ENCODE results near the gene SNX20.

The SNX20 gene

GRCh38 chr16:50668368-50669008 lies 12.6 kb downstream of the SNX20 start:
- TF ChIP-seq FOXM1 (IDR thresholded peaks at IDR 0.05; ENCODE audit: borderline replicate concordance, low read depth): no peak
- no peak for TF ChIP-seq ZBTB7A (IDR thresholded peaks at IDR 0.05; ENCODE audit: low read depth)
- TF ChIP-seq RAD21 (IDR thresholded peaks at IDR 0.05; ENCODE audit: low read depth): 0 out of 2 replicates have a peak, but pooled peaks have one; percentile 12

- TF ChIP-seq NFIC (IDR thresholded peaks at IDR 0.05) (no peak), CREB1 (IDR thresholded peaks at IDR 0.05; ENCODE audit: low read depth) (no peak), YY1 (IDR thresholded peaks at IDR 0.05; ENCODE audit: low read depth) (no peak), EGR1 (IDR thresholded peaks at IDR 0.05) (no peak), FOXM1 (IDR thresholded peaks at IDR 0.05; ENCODE audit: borderline replicate concordance, low read depth) (no peak), ZBTB7A (IDR thresholded peaks at IDR 0.05; ENCODE audit: low read depth) (no peak), TCF12 (IDR thresholded peaks at IDR 0.05; ENCODE audit: low read depth) (no peak), MAX (IDR thresholded peaks at IDR 0.05) (no peak), EP300 (IDR thresholded peaks at IDR 0.05; ENCODE audit: borderline replicate concordance) (no peak), USF1 (IDR thresholded peaks at IDR 0.05) (no peak), REST (IDR thresholded peaks at IDR 0.05; ENCODE audit: low read depth) (no peak)
These were observed 13.4 kb downstream of the SNX20 start for GRCh38 chr16:50667497-50668367.

GRCh38 chr16:50666658-50667496 lies 14.2 kb downstream of the SNX20 start:
- no peak for TF ChIP-seq FOXM1 (IDR thresholded peaks at IDR 0.05; ENCODE audit: borderline replicate concordance, low read depth)
- no peak for TF ChIP-seq RAD21 (IDR thresholded peaks at IDR 0.05; ENCODE audit: low read depth)
- no peak for TF ChIP-seq EP300 (IDR thresholded peaks at IDR 0.05; ENCODE audit: borderline replicate concordance)
- TF ChIP-seq CEBPB (IDR thresholded peaks at IDR 0.05): no peak
- TF ChIP-seq CREB1 (IDR thresholded peaks at IDR 0.05; ENCODE audit: low read depth): no peak
- TF ChIP-seq REST (IDR thresholded peaks at IDR 0.05; ENCODE audit: low read depth): no peak
- TF ChIP-seq ZBTB7A (IDR thresholded peaks at IDR 0.05; ENCODE audit: low read depth): no peak
- no peak for TF ChIP-seq TCF12 (IDR thresholded peaks at IDR 0.05; ENCODE audit: low read depth)
- TF ChIP-seq NFIC (IDR thresholded peaks at IDR 0.05): no peak

GRCh38 chr16:50665128-50665878 lies 15.8 kb downstream of the SNX20 start:
- no peak for TF ChIP-seq CREB1 (IDR thresholded peaks at IDR 0.05; ENCODE audit: low read depth)
- no peak for TF ChIP-seq EGR1 (IDR thresholded peaks at IDR 0.05)
- TF ChIP-seq RAD21 (IDR thresholded peaks at IDR 0.05; ENCODE audit: low read depth): peak; percentile 91
- no peak for TF ChIP-seq USF1 (IDR thresholded peaks at IDR 0.05)
- TF ChIP-seq TEAD4 (IDR thresholded peaks at IDR 0.05): no peak
- peak; percentile 26; the same call in 1 of the 2 replicates for TF ChIP-seq TAF1 (IDR thresholded peaks at IDR 0.05; ENCODE audit: low read depth)
- TF ChIP-seq CEBPB (IDR thresholded peaks at IDR 0.05): no peak

- TF ChIP-seq TAF1 (IDR thresholded peaks at IDR 0.05; ENCODE audit: low read depth): no peak
- no peak for TF ChIP-seq TCF12 (IDR thresholded peaks at IDR 0.05; ENCODE audit: low read depth)
- TF ChIP-seq NFIC (IDR thresholded peaks at IDR 0.05): no peak
- TF ChIP-seq CREB1 (IDR thresholded peaks at IDR 0.05; ENCODE audit: low read depth): no peak
- TF ChIP-seq CEBPB (IDR thresholded peaks at IDR 0.05): no peak
- no peak for TF ChIP-seq MAX (IDR thresholded peaks at IDR 0.05)
- no peak for TF ChIP-seq ZBTB7A (IDR thresholded peaks at IDR 0.05; ENCODE audit: low read depth)
- no peak for TF ChIP-seq USF1 (IDR thresholded peaks at IDR 0.05)
- TF ChIP-seq FOXM1 (IDR thresholded peaks at IDR 0.05; ENCODE audit: borderline replicate concordance, low read depth): no peak
- no peak for TF ChIP-seq EP300 (IDR thresholded peaks at IDR 0.05; ENCODE audit: borderline replicate concordance)
- TF ChIP-seq RAD21 (IDR thresholded peaks at IDR 0.05; ENCODE audit: low read depth): no peak
- TF ChIP-seq TEAD4 (IDR thresholded peaks at IDR 0.05): no peak
- no peak for TF ChIP-seq YY1 (IDR thresholded peaks at IDR 0.05; ENCODE audit: low read depth)
These were observed 16.8 kb downstream of the SNX20 start for GRCh38 chr16:50664270-50664669.
